HG03135 (cell line): ENCODE data around the gene ZIM2.
"Not testable (repeated sequence)": the region's sequence is repeated elsewhere in the genome, so short reads cannot be mapped to it uniquely, and the experiment has no call there.

Experiments
- ATAC-seq: cut with Tn5 transposase; IDR thresholded peaks from one replicate; pipeline ENCODE4 v1.9.1; 2021; ENCODE audit warnings: mild to moderate bottlenecking, moderate library complexity; ENCODE audit not compliant: unreplicated experiment

The ZIM2 gene

DNA sequence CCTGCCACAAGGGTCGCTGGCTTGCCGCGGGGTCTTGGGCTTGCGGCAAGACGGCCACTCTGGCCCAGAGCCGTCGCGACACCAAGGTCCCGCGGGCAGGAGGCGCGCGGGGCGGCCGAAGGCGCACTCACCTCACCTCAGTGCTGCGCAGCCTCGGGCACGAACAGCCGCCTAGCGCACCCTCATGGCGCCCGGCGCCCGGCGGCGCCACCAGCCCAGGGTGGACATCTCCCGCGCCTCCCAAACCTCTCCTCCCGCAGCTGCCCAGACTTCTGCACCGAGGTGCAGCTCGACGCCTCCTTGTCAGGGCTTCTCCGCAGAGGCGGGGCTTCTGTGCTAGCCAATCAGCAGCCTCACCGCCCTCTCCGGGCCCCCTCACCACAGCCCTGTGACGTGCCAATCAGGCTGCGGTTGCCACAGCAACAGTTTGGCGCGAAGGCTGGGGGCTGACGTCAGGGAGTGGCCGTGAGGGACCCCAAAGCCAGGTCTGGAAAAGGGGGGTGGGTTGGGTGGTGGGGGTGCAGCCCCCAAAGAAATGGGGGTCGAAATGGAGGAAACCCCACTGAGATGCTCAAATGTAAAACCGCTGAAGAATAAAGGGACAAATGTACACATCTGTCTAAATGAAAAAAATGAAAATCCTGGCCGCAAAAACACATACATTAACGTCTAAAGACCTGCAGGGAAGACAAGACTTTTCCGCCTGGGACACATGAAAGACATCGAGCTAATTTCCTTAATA, at the start of gene ZIM2, which contains the start of gene PEG3:
ZIM2 (minus strand) TSS at position 276 of the 742 bp plus-strand sequence. CDS start 16,449 bp downstream, outside the sequence.
PEG3 (minus strand) TSS at position 276 of the 742 bp plus-strand sequence. CDS start 16,071 bp downstream, outside the sequence.
- ATAC-seq = no peak

- ATAC-seq = no peak
These were observed 44.9 kb upstream of the ZIM2 start for GRCh38 chr19:56885173-56885985.

DNA sequence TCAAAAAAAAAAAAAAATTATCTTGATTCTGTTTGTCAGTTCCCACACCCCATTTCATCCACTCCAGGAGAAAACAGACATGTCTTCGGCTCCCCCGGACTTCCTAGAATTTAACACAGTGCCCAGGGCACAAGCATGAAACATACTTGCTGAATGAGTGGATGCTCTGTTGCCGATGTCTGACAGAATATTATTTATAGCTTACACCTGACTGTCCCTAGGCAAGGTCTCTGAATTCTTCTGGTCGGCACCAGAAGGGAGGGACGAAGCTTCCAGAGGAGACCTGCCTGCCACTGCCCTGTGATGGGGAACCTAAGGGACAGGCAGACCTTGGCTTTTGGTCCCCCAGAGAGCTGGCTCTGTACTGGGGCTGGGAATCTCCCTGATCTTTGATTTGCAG, 43.9 kb upstream of the ZIM2 start:
- no peak for ATAC-seq

DNA sequence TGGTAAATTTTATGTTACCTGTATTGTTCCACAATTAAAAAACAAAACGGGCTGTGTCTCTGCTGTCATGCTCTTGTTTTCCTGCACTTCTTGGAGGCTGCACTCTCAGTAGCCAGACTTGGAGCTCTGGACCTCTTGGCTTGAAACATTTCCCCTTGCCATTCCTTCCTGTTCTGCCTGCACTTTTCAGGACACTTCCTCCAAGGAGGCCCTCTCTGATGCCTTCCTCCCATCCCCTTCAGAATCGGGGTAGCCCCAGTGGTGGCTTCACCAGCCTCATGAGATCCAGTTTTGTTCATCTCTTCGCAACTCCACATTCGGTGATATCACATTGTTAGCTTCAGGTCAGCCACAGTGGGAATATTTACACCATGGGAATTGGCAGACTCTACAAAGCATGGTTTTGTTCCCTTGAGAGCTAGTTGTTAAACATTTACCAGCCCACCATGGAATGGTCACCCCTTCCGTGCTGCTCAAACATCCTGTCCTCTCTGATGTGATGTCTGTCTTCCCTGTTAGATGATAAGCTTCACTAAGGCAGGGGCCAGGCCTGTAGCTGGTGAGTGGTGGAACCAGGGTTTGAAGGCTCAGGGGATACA, 40.2 kb upstream of the ZIM2 start:
- ATAC-seq = no peak

DNA sequence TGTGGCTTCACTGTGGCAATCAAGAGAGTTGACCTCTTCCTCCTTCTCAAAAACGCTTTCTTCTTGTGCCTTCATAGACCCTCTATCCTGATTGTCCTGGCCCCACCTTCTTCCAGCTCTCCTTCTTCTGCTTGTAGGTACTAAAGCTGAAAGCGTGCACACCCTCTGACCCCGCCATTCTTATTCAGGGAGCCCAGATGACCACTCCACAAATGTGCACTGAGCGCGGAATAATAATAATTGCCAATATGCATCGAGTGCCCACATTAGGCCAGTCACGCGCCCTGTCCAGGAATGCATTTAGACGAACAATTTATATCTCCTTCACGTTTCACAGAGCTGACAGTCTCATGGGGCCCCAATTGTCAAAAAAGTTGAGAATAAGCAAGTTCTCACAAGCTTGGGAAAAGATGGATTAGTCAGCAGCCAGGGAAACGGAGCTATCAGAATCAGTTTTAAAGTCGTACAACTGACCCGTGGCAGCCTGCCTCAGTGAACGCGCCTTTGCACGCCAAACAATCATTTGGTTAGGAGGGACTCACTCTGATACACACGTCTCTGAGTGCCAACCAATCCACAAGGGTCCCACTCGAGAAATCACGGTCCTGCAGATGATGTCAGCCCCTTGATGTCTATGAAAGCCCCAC, 36.7 kb upstream of the ZIM2 start:
- ATAC-seq = no peak

GRCh38 chr19:56875717-56876116, 35.2 kb upstream of the ZIM2 start:
- ATAC-seq = no peak

- ATAC-seq = no peak
These were observed 34.0 kb upstream of the ZIM2 start for GRCh38 chr19:56874530-56874929.

- ATAC-seq = no peak
These were observed 33.0 kb upstream of the ZIM2 start for GRCh38 chr19:56873493-56873892.

DNA sequence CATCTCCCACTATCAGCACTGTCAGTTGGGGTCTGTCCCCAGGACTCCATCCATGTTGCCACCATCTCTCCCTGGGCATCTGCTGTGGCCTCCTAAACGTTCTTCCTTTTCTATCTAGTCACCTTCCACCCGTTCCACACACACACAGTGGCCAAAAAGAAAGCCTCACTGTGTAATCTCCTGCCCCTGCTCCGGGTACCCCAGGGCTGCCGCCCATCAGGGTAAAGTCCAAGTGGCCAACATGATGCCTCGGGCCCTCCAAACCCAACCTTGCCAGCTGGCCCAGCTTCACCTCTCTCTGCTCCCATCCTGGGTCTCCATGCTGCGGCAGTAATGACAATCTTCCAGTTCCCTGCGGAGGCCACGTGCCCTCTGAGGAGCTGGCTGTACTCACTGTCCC, 29.4 kb upstream of the ZIM2 start:
- ATAC-seq = no peak

GRCh38 chr19:56868446-56868845, 27.9 kb upstream of the ZIM2 start:
- no peak for ATAC-seq

DNA sequence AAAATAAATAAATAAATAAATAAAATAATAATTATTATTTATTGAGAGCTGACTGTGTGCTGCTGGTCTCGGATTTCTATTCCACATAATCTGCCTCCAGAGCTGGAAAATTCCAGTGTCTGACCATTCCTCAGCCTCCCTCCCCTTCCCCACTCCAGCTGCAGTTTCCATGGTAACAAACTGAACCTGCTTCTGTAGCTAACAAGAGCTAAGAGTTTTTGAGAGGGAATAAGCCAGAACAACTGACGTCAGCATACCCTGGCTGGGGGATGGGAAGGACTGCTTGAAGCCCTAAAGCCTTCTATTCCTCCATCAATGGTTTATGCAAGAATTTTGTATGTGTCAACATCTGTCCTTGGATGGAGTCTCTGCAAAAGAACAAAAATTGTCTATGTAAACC, 26.0 kb upstream of the ZIM2 start:
- no peak for ATAC-seq

GRCh38 chr19:56864443-56865125, 24.1 kb upstream of the ZIM2 start:
- ATAC-seq = no peak

GRCh38 chr19:56862741-56863140, 22.2 kb upstream of the ZIM2 start:
- ATAC-seq = no peak

DNA sequence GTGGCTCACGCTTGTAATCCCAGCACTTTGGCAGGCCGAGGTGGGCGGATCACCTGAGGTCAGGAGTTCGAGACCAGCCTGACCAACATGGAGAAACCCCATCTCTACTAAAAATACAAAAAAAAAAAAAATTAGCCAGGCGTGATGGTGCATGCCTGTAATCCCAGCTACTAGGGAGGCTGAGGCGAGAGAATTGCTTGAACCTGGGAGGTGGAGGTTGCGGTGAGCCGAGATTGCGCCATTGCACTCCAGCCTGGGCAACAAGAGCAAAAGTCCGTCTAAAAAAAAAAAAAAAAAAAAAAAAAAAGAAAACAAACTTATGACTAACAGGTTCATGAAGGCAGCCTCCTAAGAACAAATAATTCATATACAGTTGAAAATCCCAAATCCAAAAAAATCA, 19.9 kb upstream of the ZIM2 start:
- ATAC-seq = not testable (repeated sequence)

GRCh38 chr19:56858026-56858425, 17.5 kb upstream of the ZIM2 start:
- ATAC-seq = no peak

- no peak for ATAC-seq
These were observed 16.3 kb upstream of the ZIM2 start for GRCh38 chr19:56856822-56857221.

GRCh38 chr19:56852361-56852760, 11.8 kb upstream of the ZIM2 start:
- not testable (repeated sequence) for ATAC-seq

DNA sequence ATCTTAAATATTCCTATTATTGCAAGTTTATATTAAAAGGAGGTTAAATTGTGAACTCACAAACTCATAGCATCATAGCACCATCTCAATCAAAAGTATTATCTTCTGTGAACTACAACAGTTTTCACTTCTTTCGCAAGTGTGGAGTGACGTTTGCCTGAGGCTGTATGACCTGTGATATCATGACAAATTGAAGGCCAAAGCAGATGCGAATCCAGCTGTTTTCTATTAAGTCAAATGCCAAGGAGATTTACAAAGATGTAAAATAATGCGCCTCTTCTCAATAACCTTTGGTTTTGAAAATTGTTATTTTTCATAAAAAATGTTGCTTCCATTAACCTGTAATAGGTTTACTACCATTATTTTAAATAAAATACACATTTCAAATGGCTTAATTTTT, 7.6 kb upstream of the ZIM2 start:
- ATAC-seq = no peak

- ATAC-seq = no peak
These were observed 1.9 kb upstream of the ZIM2 start for GRCh38 chr19:56842412-56842811.

GRCh38 chr19:56841193-56841543, 642 bp upstream of the ZIM2 start:
- ATAC-seq = no peak
